Fibroblast of the aortic adventitia (primary cell): ENCODE data around the gene NMRAL1. TPM values are rescaled to one million over a fixed set of nuclear protein-coding genes. Genes with fewer than 3 reads are reported as not detected.

Experiments used
- DNase-seq: peaks from one replicate; pipeline ENCODE4 v3.0.0-alpha.2; 2010; ENCODE audit warnings: low read depth
- H3K4me3 ChIP-seq: 2 replicates; pipeline ENCODE4 v1.5.1; 2011; ENCODE audit warnings: low read depth, mild to moderate bottlenecking, control low read depth, low read length, moderate library complexity
- CTCF ChIP-seq: IDR thresholded peaks from 2 replicates; pipeline ENCODE4 v1.5.1; 2011; ENCODE audit warnings: mild to moderate bottlenecking, low read length, control low read depth, inconsistent platforms; ENCODE audit not compliant: insufficient read depth
- total RNA-seq: library from RNA; depleted of rRNA; stranded (reverse); fragments of >200 nt; gene quantifications from 2 replicates; pipeline ENCODE4 v1.2.3, GENCODE V29; 2012; ENCODE audit warnings: low replicate concordance

The NMRAL1 gene
- total RNA-seq, 1 donor: 43.4 TPM

DNA sequence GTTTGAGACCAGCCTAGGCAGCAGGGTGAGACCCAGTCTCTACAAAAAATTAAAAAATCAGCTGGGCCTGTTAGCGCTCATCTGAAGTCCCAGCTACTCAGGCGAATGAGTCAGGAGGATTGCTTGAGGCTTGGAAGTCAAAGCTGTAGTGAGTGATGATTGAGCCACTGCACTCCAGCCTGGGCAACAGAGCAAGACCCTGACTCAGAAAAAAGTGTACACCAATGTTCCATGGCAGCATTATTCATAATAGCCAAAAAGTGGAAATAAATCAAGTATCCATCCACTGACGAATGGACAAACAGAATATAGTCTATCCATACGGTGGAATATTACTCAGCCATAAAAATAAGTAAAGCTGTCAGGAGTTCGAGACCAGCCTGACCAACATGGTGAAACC lies 2.6 kb downstream of the NMRAL1 start:
- DNase-seq: no peak
- TF ChIP-seq CTCF: no peak
- no peak overlapping the region for H3K4me3 ChIP-seq

GRCh38 chr16:4468972-4469371 lies 5.5 kb downstream of the NMRAL1 start:
- no peak for TF ChIP-seq CTCF
- no peak overlapping the region for H3K4me3 ChIP-seq

DNA sequence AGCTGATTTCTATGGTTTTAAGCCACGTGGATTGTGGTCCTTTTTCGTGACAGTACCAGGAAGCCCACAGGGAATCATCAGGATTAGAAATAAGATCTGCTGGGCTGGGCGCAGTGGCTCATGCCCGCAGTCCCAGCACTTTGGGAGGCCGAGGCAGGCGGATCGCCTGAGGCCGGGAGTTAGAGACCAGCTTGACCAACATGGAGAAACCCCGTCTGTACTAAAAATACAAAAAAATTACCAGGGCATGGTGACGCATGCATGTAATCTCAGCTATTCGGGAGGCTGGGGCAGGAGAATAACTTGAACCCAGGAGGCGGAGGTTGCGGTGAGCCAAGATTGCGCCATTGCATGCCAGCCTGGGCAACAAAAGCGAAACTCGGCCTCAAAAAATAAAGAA lies 6.5 kb downstream of the NMRAL1 start:
- DNase-seq: no peak
- TF ChIP-seq CTCF: no peak
- H3K4me3 ChIP-seq: no peak overlapping the region

More at GRCh38 chr16:4468972-4469371, 5.5 kb downstream of the NMRAL1 start:
- no peak for DNase-seq

- peak; percentile 35 for DNase-seq
- no peak for TF ChIP-seq CTCF
- H3K4me3 ChIP-seq: no peak overlapping the region
Measured at GRCh38 chr16:4465977-4466779, 8.2 kb downstream of the NMRAL1 start.

- TF ChIP-seq CTCF: no peak
- H3K4me3 ChIP-seq: no peak overlapping the region
- no peak for DNase-seq
Measured at GRCh38 chr16:4463522-4464163, 10.8 kb downstream of the NMRAL1 start.

DNA sequence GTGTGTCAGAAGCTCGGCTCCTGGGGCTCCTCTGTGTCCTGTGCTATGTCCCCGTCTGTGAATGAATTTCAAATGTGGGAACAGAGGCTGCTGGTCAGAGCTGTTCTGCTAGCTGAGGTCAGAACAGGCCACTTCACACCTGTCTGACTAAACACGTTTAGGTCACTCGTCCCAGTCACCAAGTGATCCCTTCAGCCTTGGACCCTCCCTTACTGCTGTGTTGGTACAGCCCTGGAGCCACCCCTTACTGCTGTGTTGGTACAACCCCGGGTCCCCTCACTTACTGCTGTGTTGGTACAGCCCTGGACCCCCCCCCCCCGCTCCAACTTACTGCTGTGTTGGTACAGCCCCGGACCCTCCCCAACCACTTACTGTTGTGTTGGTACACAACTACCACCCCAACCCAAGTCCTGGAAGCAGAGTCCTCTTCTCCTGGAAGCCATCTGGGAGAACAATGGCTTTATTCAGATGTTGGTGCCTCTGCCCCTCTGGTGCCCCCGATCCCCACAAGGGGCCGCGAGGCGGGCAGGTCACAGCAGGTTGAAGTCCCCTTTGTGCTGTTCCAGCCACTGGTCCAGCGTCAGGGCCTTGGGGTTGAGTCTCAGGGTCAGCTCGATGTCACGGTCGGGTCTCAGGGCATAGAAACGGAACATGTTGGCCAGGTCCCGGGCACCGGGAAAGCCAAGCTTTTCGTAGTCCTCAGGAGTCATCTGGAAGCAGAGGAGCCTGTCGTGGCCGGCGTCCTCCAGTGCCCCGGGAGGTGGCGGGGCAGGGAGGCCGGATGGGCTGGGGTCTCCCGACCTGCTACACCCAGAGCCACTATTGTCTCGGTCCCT lies 13.0 kb downstream of the NMRAL1 start:
- no peak overlapping the region for H3K4me3 ChIP-seq
- no peak for TF ChIP-seq CTCF
- no peak for DNase-seq
